NCI-H345 treated with DMSO at 0.1 percent for 48 hours (cell line): ENCODE measurements around the gene CD9.
"Not testable (repeated sequence)": the region's sequence is repeated elsewhere in the genome, so short reads cannot be mapped to it uniquely, and the experiment has no call there.

ENCODE experiments used
- DNase-seq: peaks from one replicate; lab custom pipeline; 2025; ENCODE audit not compliant: unreplicated experiment; lab: John Stamatoyannopoulos, UW

The CD9 gene, protein sequence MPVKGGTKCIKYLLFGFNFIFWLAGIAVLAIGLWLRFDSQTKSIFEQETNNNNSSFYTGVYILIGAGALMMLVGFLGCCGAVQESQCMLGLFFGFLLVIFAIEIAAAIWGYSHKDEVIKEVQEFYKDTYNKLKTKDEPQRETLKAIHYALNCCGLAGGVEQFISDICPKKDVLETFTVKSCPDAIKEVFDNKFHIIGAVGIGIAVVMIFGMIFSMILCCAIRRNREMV

DNA sequence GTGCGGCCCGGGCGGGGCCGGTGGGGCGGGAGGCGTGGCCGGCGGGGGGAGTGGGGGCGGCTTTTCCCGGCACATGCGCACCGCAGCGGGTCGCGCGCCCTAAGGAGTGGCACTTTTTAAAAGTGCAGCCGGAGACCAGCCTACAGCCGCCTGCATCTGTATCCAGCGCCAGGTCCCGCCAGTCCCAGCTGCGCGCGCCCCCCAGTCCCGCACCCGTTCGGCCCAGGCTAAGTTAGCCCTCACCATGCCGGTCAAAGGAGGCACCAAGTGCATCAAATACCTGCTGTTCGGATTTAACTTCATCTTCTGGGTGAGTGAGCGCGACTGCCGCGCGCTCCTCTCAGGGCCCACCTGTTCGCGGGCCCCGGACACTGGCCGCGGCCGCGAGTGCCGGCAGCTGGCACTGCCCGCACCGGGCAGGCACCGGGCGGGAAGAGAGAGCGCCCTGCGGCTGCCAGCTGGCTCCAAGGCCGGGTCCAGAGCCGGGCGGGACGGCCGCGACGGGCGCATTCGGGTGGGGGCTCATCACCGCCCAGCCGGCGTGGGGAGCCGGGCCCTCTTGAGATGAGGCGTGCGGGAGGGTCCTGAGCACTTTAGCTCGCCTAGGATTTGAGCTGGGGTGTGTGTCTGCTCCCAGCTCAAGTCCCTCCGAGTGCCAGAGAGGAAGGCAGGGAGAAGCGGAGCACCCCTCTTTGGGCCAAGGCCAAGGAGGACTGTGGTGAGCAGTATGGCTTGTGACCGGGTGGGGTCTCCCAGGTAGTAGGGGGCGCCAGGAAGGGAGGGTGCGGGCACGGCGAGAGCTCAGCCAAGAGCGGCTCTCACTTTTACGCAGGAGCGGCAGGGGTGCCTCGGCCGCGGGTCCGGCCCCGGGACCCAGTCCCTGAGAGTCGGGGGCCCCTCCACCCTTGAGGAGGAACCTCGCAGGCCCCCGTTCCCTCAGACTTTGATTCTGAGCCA lies at the start of gene CD9:
Gene CD9, plus strand, starts transcription at position 145 of the 957 bp plus-strand sequence. Its CDS starts 100 bp downstream, at position 245.
- peak; percentile 16 for DNase-seq

DNA sequence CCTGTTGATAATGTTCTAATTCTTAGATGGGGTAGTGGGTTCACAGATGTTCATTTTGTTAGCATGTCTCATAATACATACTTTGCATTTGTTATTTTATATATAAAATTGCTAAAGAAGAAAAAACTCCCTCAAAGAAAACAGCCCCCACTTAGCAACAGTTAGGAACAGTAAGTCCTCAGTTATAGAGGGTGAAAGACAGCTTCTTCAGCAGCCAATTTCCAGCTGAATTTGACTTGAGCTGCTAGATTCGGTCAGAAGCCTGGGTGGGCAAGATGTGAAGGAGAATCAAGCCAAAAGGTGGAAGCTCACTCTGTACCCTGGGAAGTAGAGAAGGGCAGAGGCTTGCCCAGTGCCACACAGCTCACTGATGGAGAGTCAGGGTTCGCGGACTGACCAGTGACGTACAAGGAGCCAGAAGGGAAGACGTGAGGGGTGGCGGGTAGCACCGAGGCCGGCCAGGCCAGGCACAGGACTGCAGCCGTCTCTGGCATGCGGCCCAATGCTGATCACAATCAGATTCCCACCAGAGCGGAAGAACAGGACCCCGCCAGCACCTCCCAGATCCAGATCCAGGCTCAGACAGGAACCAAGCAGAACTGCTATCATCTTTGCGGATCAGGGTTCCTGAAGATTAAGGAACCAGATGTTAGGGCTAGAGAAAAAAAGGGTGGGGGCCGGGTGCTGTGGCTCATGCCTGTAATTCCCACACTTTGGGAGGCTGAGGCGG lies 45.3 kb upstream of the CD9 start:
- no peak for DNase-seq

DNA sequence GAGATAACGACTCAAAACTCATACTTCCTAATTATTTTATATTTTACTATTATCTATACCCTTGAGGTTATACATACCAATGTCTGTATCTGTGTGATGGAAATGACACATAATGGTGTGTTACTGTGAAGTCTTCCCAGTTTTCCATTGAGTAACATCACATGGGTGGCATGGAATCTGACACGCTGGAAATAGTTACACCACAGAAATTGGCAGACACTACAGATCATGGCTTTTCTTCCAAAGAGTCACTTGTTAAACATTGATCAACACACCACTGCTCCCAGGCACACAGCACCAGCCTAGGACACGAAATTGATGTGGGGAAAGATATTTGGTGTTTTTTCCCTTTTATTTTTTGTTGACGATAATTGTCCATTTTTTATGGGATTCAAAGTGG lies 42.7 kb upstream of the CD9 start:
- DNase-seq: no peak

DNA sequence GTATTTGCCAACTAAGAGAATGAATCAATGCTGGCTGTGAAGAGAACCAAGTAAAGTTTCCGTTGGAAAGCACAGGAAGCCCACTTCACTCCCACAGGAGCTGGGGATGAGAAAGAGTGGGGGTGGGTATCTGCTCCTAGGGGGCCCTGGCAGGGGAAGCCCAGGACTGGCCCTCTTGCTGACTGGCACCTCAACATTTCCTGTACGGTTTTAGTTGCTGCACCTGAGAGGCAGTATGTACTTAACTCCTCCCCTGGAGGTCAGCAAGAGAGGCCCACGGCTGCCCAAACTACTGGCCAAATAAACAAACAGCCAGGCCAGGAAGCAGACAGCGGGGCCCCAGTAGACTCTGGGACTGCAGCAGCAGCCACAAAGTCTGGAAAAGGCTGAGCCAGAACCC lies 41.9 kb upstream of the CD9 start:
- DNase-seq: no peak

DNA sequence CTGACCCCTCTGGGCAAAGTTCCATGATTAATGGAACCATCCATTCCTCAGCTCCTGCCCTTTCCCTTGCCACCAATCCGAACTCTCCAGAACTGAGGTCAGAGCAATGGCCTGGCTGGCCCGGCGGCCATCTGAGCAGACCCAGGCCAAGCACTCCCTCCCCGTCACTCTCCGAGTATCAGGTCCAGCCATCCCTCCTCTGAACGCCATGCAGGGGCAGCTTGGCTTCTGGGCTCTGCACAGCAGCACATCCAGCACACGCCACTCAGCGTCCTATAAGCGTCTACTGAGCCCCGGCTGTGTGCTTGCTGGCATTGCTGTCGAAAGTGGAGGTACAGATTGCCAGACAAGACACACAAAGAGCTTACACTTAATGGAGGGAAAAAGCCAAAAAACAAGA lies 41.5 kb upstream of the CD9 start:
- no peak for DNase-seq

DNA sequence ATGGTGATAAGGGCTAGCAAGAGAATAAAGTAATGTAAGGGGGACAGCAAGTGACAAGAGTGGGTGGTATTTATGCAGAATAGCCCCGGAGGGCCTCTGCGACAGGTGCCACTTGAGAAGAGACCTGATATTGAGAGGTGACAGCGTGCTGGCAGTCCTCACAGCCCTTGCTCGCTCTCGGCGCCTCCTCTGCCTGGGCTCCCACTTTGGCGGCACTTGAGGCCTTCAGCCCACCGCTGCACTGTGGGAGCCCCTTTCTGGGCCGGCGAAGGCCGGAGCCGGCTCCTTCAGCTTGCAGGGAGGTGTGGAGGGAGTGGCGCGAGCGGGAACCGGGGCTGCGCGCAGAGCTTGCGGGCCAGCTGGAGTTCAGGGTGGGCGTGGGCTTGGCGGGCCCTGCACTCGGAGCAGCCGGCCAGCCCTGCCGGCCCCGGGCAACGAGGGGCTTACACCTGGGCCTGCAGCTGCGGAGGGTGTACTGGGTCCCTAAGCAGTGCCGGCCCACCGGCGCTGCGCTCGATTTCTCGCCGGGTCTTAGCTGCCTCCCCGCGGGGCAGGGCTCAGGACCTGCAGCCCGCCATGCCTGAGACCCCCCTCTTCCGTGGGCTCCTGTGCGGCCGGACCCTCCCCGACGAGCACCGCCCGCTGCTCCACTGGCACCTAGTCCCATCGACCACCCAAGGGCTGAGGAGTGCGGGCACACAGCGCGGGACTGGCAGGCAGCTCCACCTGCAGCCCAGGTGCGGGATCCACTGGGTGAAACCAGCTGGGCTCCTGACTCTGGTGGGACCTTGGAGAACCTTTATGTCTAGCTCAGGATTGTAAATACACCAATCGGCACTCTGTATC lies 40.8 kb upstream of the CD9 start:
- not testable (repeated sequence) for DNase-seq

DNA sequence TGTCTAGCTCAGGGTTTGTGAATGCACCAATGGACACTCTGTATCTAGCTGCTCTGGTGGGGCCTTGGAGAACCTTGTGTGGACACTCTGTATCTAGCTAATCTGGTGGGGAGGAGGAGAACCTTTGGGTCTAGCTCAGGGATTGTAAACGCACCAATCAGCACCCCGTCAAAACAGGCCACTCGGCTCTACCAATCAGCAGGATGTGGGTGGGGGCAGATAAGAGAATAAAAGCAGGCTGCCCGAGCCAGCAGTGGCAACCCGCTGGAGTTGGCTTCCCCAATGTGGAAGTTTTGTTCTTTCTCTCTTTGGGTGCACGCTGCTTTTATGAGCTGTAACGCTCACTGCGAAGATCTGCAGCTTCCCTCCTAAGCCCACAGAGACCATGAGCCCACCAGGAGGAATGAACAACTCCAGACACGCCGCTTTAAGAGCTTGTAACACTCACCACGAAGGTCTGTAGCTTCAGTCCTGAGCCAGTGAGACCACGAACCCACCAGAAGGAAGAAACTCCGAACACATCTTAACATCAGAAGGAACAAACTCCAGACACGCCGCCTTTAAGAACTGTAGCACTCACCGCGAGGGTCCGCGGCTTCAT lies 40.1 kb upstream of the CD9 start:
- DNase-seq: not testable (repeated sequence)

DNA sequence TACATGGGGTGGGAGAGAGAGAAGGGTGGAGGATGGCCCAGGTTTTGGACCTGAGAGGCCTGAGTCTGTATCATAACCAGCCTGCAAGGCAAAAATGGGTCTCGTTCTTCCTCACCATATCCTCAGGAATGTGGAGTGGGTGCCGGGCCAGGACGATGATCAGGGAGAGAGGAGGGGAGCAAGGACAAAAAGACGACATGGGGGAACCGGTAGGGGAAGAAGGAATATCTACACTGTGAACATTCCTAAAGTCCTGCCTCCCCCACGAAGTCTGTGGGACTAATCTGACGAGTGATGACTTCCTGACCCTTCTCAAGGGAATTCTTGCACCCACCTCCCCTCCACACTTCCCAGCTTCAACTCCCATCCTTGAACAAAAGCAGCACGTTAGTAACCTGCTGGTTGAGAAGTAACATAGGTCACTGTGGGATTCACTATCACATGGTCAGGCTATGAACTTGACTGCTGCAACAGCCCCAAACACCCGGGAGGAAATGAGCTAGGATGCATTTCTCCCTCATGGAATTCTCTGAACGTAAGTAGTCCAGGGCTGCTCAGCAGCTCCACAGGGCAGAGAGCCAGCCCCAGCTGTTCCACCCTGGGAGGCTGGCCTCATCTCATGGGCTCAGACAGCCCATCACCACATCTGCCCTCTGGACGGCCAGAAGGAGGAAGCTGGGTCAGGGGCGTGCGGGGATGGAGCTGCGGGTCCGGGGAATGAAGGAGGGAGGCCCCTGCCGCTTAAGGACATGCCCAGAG lies 38.9 kb upstream of the CD9 start:
- no peak for DNase-seq

DNA sequence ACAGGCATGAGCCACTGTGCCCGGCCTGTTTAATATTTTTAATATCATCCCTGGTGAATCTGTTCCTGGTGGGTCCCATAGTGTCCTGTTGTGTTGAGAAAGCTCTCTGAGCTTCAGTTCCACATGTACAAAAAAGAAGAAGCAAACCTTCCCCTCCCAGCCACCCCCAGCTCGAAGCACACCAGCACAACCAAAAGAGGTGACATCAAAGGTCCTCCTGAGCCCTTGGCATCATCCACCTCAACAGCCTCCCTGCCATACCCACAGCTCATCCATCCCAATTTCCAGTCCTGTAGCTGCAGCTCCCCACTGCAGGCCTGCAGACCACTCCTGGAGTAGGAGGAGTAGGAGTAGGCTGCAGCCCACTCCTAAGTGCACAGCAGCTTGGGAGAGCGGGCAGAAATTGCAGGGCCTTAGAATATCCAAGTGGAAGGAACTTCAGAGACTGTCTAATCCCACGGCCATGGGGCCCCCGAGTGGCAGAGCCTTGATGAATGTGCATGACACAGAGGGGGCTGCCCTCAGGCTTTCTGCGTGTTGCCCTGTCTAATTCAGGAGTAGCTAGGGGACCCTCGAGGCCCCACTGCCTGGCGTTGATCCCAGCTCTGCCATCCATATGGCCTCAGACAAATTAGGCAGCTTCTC lies 36.7 kb upstream of the CD9 start:
- DNase-seq: no peak

DNA sequence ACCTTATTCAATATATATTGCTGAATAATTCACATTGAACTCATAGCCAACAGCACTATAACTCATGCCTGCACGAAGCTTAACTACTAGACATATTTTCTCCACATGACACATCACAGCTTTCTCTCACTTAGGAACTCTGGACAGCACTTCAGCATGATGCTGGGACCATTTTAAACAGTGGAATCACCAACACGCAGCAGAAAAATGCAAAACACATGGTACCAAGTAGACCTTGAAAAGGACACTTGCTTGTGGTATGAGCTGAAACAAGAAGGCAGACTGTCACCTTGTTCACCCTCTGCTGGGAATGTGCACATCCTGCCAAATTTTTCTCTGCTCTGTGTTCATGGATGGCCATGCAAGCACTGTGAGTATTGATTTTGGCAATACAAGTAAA lies 34.8 kb upstream of the CD9 start:
- no peak for DNase-seq

DNA sequence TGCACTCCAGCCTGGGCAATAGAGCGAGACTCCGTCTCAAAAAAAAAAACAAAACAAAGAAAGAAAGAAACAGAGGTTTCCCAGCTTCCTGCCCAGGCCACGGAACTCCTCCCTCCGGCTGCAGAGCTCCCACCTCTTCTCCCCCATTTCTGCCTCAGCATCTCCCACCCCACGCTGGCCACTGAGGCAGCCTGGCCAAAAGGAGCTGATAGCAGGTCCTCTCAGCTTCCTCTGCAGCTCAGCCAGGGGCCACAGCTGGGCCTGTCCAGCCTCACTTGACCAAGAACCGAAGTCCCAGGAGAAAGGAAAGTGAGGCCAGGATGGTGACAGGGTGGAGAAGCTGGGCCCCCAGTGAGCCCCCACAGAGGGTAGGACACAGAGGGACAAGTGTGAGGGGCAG lies 33.4 kb upstream of the CD9 start:
- no peak for DNase-seq

DNA sequence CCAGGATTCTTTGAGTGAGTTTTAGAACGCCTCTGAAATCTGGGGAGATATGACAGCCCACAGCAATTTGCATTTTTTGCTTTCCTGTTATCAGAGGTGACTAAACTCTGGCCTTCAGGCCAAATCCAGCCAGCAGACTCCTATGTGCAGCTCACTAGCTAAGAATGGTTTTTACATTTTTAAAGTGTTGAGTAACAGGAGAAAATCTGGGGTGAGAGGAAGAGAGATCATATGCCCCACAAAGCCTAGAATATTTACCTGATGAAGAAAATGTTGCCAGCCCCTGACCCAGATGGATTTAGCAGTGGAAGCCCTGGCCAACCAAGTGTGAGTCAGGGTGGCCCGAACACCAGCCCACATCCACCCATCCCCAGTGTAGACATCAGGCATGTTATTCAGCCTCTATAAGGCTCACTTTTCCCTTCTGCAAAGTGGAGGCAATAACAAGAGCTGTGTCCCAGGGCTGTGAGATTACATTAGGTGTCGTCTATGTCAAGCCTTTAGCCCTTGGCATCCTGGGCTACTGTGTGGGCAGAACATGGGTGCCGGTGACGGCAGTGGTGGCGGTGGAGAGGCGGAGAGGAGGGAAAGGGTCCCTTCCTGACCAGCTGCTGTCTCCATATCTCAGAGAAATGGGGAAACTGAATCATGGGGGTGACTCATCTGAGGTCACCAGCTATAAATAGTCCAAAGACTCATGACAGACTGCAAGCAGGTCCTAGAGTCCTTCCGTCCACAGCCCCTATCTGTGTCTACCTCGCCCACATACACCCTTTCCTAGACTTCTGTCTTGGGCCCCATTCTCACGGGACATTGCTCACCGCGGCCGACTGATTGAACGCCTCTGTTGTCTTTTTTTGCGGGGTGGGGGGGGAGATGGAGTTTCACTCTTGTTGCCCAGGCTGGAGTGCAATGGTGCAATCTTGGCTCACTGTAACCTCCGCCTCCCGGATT lies 32.6 kb upstream of the CD9 start:
- DNase-seq: no peak

DNA sequence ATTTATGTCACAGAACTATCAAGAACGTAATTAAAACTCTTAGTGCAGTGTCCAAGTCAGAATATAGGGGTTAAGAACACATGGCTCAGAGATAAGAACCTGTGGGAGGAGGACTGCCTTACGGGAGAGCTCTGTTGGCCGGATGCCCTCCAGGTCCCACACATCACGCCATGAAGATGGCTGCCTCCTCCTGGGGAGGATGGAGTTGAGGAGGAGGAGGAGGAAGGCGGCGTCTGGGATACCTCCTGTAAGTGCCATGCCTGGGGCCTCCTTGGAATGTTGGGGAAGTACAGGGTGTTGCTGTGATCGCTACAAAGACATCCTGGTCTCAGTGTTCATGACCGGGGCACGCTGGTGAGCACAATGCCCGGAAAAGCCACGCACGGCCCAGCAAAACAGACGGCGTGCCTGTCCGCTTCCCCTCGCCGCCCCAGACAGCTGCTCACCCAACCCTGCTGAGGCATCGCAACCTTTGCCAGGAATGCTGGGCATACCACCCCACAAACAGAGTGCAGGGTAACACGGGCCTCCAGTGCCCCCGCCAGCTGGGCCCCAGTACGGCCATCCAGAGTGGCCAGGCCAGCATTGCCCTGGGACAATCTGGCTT lies 28.7 kb upstream of the CD9 start:
- no peak for DNase-seq

DNA sequence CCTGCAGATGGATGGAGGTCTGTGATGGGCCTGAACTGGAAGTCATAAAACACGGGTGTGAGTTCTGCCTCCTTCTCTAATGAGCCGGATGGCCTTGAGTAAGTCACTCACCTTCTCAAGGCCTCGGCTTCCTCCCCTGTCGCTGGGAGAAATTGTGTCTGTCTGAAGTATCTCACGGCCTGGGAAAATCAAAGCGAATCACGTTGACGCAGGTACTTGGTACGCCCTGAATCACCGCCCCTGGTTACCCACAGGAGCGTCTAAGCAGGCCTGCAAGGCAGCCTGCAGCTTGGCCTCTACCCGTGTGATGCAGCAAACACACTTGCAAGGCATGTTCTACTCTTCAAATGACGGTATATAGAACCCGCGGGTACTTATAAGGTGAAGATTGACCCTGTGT lies 28.1 kb upstream of the CD9 start:
- DNase-seq: no peak

DNA sequence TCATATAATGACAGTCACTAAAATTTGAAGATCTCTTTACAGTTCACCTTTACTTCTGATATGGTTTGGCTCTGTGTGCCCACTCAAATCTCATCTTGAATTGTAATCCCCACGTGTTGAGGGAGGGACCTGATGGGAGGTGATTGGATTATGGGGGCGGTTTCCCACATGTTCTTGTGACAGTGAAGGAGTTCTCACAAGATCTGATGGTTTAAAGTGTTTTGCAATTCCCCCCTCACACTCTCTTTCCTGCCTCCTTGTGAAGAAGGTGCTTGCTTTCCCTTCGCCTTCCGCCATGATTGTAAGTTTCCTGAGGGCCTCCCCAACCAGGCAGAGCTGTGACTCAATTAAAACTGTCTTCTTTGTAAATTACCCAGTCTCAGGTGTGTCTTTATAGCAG lies 27.3 kb upstream of the CD9 start:
- DNase-seq: no peak

DNA sequence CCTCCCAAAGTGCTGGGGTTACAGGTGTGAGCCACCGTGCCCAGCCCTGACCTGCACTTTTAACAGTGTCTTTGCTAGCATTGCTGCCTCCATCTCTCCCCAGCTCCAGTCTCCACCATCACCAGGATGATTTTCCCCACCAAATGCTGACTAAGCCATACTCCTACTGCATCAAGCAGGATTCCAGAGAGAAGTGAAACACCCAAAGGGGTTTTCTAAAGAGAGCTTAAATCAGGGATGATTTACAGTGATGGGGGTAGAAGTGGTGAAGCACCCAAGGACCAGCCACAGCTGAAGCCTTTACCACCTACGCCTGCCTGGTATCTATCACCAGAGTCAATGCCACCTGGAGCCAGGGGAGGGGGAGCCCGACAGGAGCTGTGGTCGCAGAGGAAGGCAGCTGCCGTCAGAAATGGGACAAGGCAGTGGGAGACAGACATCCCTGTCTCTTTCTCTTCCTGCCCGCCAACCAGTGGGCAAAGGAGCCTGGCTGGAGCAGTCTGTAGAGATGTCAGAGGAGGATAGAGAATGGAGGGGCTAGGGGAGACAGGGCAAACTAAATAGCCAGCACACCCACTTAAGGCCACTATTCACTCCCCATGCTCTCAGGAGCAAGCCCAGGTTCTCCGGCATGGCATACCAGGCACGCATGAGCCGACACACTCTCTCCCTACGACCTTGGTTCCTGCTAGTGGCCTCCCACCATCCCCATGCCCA lies 22.4 kb upstream of the CD9 start:
- no peak for DNase-seq
